ENCODE measurements around the gene CXXC1. TPM values are rescaled to one million over a fixed set of nuclear protein-coding genes. Genes with fewer than 3 reads are reported as not detected.
"Not testable (repeated sequence)": the region's sequence is repeated elsewhere in the genome, so short reads cannot be mapped to it uniquely, and the experiment has no call there.

Gene CXXC1
- total RNA-seq, 2 experiments from 2014 or later, result 87.0 to 88.0 TPM

GRCh38 chr18:50249576-50249975 lies 37.9 kb downstream of the CXXC1 start:
- CTCF ChIA-PET, result no interaction called here
- intact Hi-C loops (cut with micrococcal nuclease), result no loop called here
- Mint-ChIP-seq H3K27ac (no peak overlapping the region), H3K27me3 (no peaks in the 10 kb centered on the region), H3K36me3 (ENCODE audit: low read depth) (no peaks in the 10 kb centered on the region), H3K4me1 (ENCODE audit: low read depth) (peaks cover 2% of the 10 kb centered on the region), H3K4me3 (no peak overlapping the region), H3K9me3 (no peaks in the 10 kb centered on the region)
- ATAC-seq (no peak), DNase-seq (no peak)
- TF ChIP-seq CTCF (IDR thresholded peaks at IDR 0.05), result no peak
- POLR2A ChIA-PET, result no interaction called here

GRCh38 chr18:50247561-50247960 lies 39.9 kb downstream of the CXXC1 start:
- Mint-ChIP-seq H3K36me3 (ENCODE audit: low read depth) (no peaks in the 10 kb centered on the region), H3K4me1 (ENCODE audit: low read depth) (peaks cover 2% of the 10 kb centered on the region), H3K27ac (no peak overlapping the region), H3K27me3 (no peaks in the 10 kb centered on the region), H3K9me3 (no peaks in the 10 kb centered on the region), H3K4me3 (no peak overlapping the region)
- TF ChIP-seq CTCF (IDR thresholded peaks at IDR 0.05), result no peak
- POLR2A ChIA-PET, result no interaction called here
- intact Hi-C loops (cut with micrococcal nuclease), result no loop called here
- ATAC-seq, result no peak
- no peak for DNase-seq
- CTCF ChIA-PET, result interaction anchor here (0.6 kb wide), 1 partner anchor 16 kb away, joined by 3 read pairs; no protein-coding TSS in a partner anchor

GRCh38 chr18:50241768-50242167 lies 45.7 kb downstream of the CXXC1 start:
- peaks cover 15% of the 10 kb centered on the region for H3K9me3 Mint-ChIP-seq
- H3K27ac Mint-ChIP-seq; H3K36me3 Mint-ChIP-seq (ENCODE audit: low read depth); H3K4me1 Mint-ChIP-seq (ENCODE audit: low read depth); intact Hi-C loops (cut with micrococcal nuclease); H3K4me3 Mint-ChIP-seq; ATAC-seq; H3K27me3 Mint-ChIP-seq; CTCF ChIA-PET; POLR2A ChIA-PET; DNase-seq: not testable (repeated sequence)

GRCh38 chr18:50240080-50240563 lies 47.4 kb downstream of the CXXC1 start:
- H3K4me1 Mint-ChIP-seq (ENCODE audit: low read depth), result peaks cover 6% of the 10 kb centered on the region
- DNase-seq, result peak; percentile 8
- no peaks in the 10 kb centered on the region for H3K27me3 Mint-ChIP-seq
- intact Hi-C loops (cut with micrococcal nuclease), result no loop called here
- POLR2A ChIA-PET, result no interaction called here
- no peak overlapping the region for H3K27ac Mint-ChIP-seq
- peaks cover 4% of the 10 kb centered on the region for H3K36me3 Mint-ChIP-seq (ENCODE audit: low read depth)
- CTCF ChIA-PET, result no interaction called here
- TF ChIP-seq CTCF (IDR thresholded peaks at IDR 0.05), result no peak
- ATAC-seq, result peak; percentile 42
- no peak overlapping the region for H3K4me3 Mint-ChIP-seq
- peaks cover 15% of the 10 kb centered on the region for H3K9me3 Mint-ChIP-seq

- no peak overlapping the region for H3K4me3 Mint-ChIP-seq
- peaks cover 2% of the 10 kb centered on the region for H3K27me3 Mint-ChIP-seq
- CTCF ChIA-PET, result interaction anchor here (1.5 kb wide), 1 partner anchor 10 kb away, joined by 3 read pairs; no protein-coding TSS in a partner anchor
- DNase-seq (no peak), ATAC-seq (no peak)
- intact Hi-C loops (cut with micrococcal nuclease), result no loop called here
- POLR2A ChIA-PET, result no interaction called here
- H3K4me1 Mint-ChIP-seq (ENCODE audit: low read depth), result no peaks in the 10 kb centered on the region
- H3K9me3 Mint-ChIP-seq, result no peaks in the 10 kb centered on the region
- H3K36me3 Mint-ChIP-seq (ENCODE audit: low read depth), result no peaks in the 10 kb centered on the region
- no peak overlapping the region for H3K27ac Mint-ChIP-seq
- TF ChIP-seq CTCF (IDR thresholded peaks at IDR 0.05), result no peak
These were observed 55.1 kb downstream of the CXXC1 start for GRCh38 chr18:50232419-50232818.

Other genes with a start within 250 kb of the CXXC1 start
- gene MYO5B, start 92.5 kb downstream of the CXXC1 start, total RNA-seq, result under 1 TPM in 1 of 2 experiments, not detected in 1; 0.09 TPM
- gene CFAP53, start 21.2 kb downstream of the CXXC1 start, total RNA-seq, result under 1 TPM; 0.27 to 0.76 TPM
- gene MBD1, start 6.2 kb downstream of the CXXC1 start, total RNA-seq, result 10 to 100 TPM; 67.4 to 69.0 TPM
- gene SKA1, start 87.4 kb upstream of the CXXC1 start, total RNA-seq, result 10 to 100 TPM; 29.4 to 32.2 TPM